ENCODE measurements around the gene SYCN.
"Not testable (repeated sequence)": the region's sequence is repeated elsewhere in the genome, so short reads cannot be mapped to it uniquely, and the experiment has no call there.

The SYCN gene

GRCh38 chr19:39237200-39238184, 33.4 kb upstream of the SYCN start:
- no peak overlapping the region for H3K4me3 ChIP-seq (replicated peaks; ENCODE audit: low read depth, low read length)
- DNase-seq (ENCODE audit: extremely low read depth, low read depth) = no peak
- no peak for TF ChIP-seq CTCF (IDR thresholded peaks at IDR 0.05; ENCODE audit: low read depth, low read length, missing control alignments)

- DNase-seq (ENCODE audit: extremely low read depth, low read depth) = no peak
- TF ChIP-seq CTCF (IDR thresholded peaks at IDR 0.05; ENCODE audit: low read depth, low read length, missing control alignments) = no peak
- no peak overlapping the region for H3K4me3 ChIP-seq (replicated peaks; ENCODE audit: low read depth, low read length)
Measured at GRCh38 chr19:39236527-39236926, 32.5 kb upstream of the SYCN start.

- TF ChIP-seq CTCF (IDR thresholded peaks at IDR 0.05; ENCODE audit: low read depth, low read length, missing control alignments) = no peak
- no peak overlapping the region for H3K4me3 ChIP-seq (replicated peaks; ENCODE audit: low read depth, low read length)
- DNase-seq (ENCODE audit: extremely low read depth, low read depth) = no peak
Measured at GRCh38 chr19:39232708-39233107, 28.6 kb upstream of the SYCN start.

- no peak for DNase-seq (ENCODE audit: extremely low read depth, low read depth)
- no peak for TF ChIP-seq CTCF (IDR thresholded peaks at IDR 0.05; ENCODE audit: low read depth, low read length, missing control alignments)
- H3K4me3 ChIP-seq (replicated peaks; ENCODE audit: low read depth, low read length) = no peak overlapping the region
Measured at GRCh38 chr19:39230096-39230764, 26.2 kb upstream of the SYCN start.

- no peak for TF ChIP-seq CTCF (IDR thresholded peaks at IDR 0.05; ENCODE audit: low read depth, low read length, missing control alignments)
Measured at GRCh38 chr19:39224910-39225309, 20.8 kb upstream of the SYCN start.

GRCh38 chr19:39223703-39224279, 19.7 kb upstream of the SYCN start:
- TF ChIP-seq CTCF (IDR thresholded peaks at IDR 0.05; ENCODE audit: low read depth, low read length, missing control alignments) = no peak

More at GRCh38 chr19:39224910-39225309, 20.8 kb upstream of the SYCN start:
- H3K4me3 ChIP-seq (replicated peaks; ENCODE audit: low read depth, low read length) = no peak overlapping the region
- DNase-seq (ENCODE audit: extremely low read depth, low read depth) = no peak

GRCh38 chr19:39219108-39219507, 15.0 kb upstream of the SYCN start:
- not testable (repeated sequence) for H3K4me3 ChIP-seq (replicated peaks; ENCODE audit: low read depth, low read length)

More at GRCh38 chr19:39223703-39224279, 19.7 kb upstream of the SYCN start:
- DNase-seq (ENCODE audit: extremely low read depth, low read depth) = no peak
- H3K4me3 ChIP-seq (replicated peaks; ENCODE audit: low read depth, low read length) = no peak overlapping the region

More at GRCh38 chr19:39219108-39219507, 15.0 kb upstream of the SYCN start:
- not testable (repeated sequence) for DNase-seq (ENCODE audit: extremely low read depth, low read depth)
